SK-N-MC (cell line): ENCODE results near the gene SNHG17.
"Not testable (repeated sequence)": the region's sequence is repeated elsewhere in the genome, so short reads cannot be mapped to it uniquely, and the experiment has no call there.

Source experiments
- DNase-seq: peaks from one replicate; pipeline ENCODE4 v3.0.0-alpha.2; 2011; ENCODE audit warnings: low read depth, low spot score
- H3K27ac ChIP-seq: fragments of 200-600 bp; sonication (generic); 2 replicates; pipeline ENCODE4 v1.5.1; 2016; ENCODE audit warnings: mixed run types
- H3K36me3 ChIP-seq: fragments of 200-600 bp; sonication (generic); 2 replicates; pipeline ENCODE4 v1.6.1; 2017; ENCODE audit warnings: antibody characterized with exemption, low read length, mixed read lengths; ENCODE audit not compliant: insufficient read depth
- H3K4me3 ChIP-seq: fragments of 200-600 bp; sonication (generic); 2 replicates; pipeline ENCODE4 v1.5.1; 2016
- H3K9ac ChIP-seq: fragments of 200-600 bp; sonication (generic); 2 replicates; pipeline ENCODE4 v1.8.0; 2017; ENCODE audit warnings: mixed run types, mixed read lengths; ENCODE audit not compliant: insufficient read length
- H3K9me3 ChIP-seq: fragments of 200-600 bp; sonication (generic); 2 replicates; pipeline ENCODE4 v1.6.1; 2017; ENCODE audit warnings: low read depth, mild to moderate bottlenecking, antibody characterized with exemption, low read length, moderate library complexity, mixed read lengths
- EZH2 ChIP-seq: fragments of 200-600 bp; sonication (generic); IDR thresholded peaks from one replicate; pipeline ENCODE4 v1.6.1; 2017; ENCODE audit warnings: antibody characterized with exemption
- FOXP2 ChIP-seq: optimal IDR thresholded peaks from 2 replicates; pipeline ENCODE3; 2011; ENCODE audit warnings: mild to moderate bottlenecking, moderate library complexity; ENCODE audit not compliant: insufficient read depth; ENCODE audit errors: extremely low read length, control extremely low read depth
- POLR2AphosphoS5 ChIP-seq: IDR thresholded peaks from 2 replicates; pipeline ENCODE4 v1.6.1; 2012; ENCODE audit warnings: mild to moderate bottlenecking, low read depth, low read length, borderline replicate concordance

SNHG17 gene

GRCh38 chr20:38418509-38419204, 16.5 kb downstream of the SNHG17 start:
- DNase-seq = no peak
- peaks cover 79% of the 10 kb centered on the region for H3K36me3 ChIP-seq

GRCh38 chr20:38414769-38415450, 20.2 kb downstream of the SNHG17 start:
- Histone ChIP-seq H3K4me3 (no peak overlapping the region), H3K9me3 (no peaks in the 10 kb centered on the region), H3K9ac (no peak overlapping the region), H3K36me3 (peaks cover 60% of the 10 kb centered on the region), H3K27ac (peak overlapping the region; percentile 60; the same call in 1 of the 2 replicates)
- no peak for DNase-seq
- TF ChIP-seq POLR2AphosphoS5 = no peak; the same call in 1 of the 2 replicates
- TF ChIP-seq EZH2 = no peak
- TF ChIP-seq FOXP2 = no peak

More at GRCh38 chr20:38418509-38419204, 16.5 kb downstream of the SNHG17 start:
- H3K9ac ChIP-seq = no peak overlapping the region
- TF ChIP-seq FOXP2 = no peak
- peak; percentile 63; the same call in 1 of the 2 replicates for TF ChIP-seq POLR2AphosphoS5
- TF ChIP-seq EZH2 = no peak
- H3K9me3 ChIP-seq = no peaks in the 10 kb centered on the region
- H3K27ac ChIP-seq = peak overlapping the region; percentile 13; the same call in 1 of the 2 replicates
- H3K4me3 ChIP-seq = no peak overlapping the region

GRCh38 chr20:38412877-38413577, 22.1 kb downstream of the SNHG17 start:
- peaks cover 41% of the 10 kb centered on the region for H3K36me3 ChIP-seq
- no peak for DNase-seq
- TF ChIP-seq EZH2 = no peak
- no peak for TF ChIP-seq POLR2AphosphoS5
- no peak for TF ChIP-seq FOXP2

GRCh38 chr20:38407822-38408221, 27.3 kb downstream of the SNHG17 start:
- not testable (repeated sequence) for H3K9me3 ChIP-seq, H3K27ac ChIP-seq, H3K9ac ChIP-seq, H3K4me3 ChIP-seq, DNase-seq
- peaks cover 11% of the 10 kb centered on the region; the same call in 1 of the 2 replicates for H3K36me3 ChIP-seq

More at GRCh38 chr20:38412877-38413577, 22.1 kb downstream of the SNHG17 start:
- Histone ChIP-seq H3K27ac (no peak overlapping the region), H3K9ac (no peak overlapping the region), H3K4me3 (no peak overlapping the region), H3K9me3 (no peaks in the 10 kb centered on the region)

- DNase-seq = no peak
- no peak overlapping the region for H3K27ac ChIP-seq
- H3K4me3 ChIP-seq = no peak overlapping the region
- TF ChIP-seq EZH2 (no peak), FOXP2 (no peak), POLR2AphosphoS5 (no peak)
- H3K9ac ChIP-seq = no peak overlapping the region
- H3K9me3 ChIP-seq = no peaks in the 10 kb centered on the region
- H3K36me3 ChIP-seq = peaks cover 6% of the 10 kb centered on the region; the same call in 1 of the 2 replicates
Observed at GRCh38 chr20:38407321-38407720, 27.8 kb downstream of the SNHG17 start.

GRCh38 chr20:38406476-38406875, 28.7 kb downstream of the SNHG17 start:
- DNase-seq = no peak
- Histone ChIP-seq H3K27ac (no peak overlapping the region), H3K36me3 (no peaks in the 10 kb centered on the region), H3K4me3 (no peak overlapping the region), H3K9ac (no peak overlapping the region), H3K9me3 (no peaks in the 10 kb centered on the region)
- TF ChIP-seq FOXP2 = no peak
- TF ChIP-seq POLR2AphosphoS5 = no peak
- no peak for TF ChIP-seq EZH2

- H3K4me3 ChIP-seq = no peak overlapping the region
- no peak for DNase-seq
- no peak overlapping the region for H3K27ac ChIP-seq
- TF ChIP-seq POLR2AphosphoS5 (no peak), EZH2 (no peak), FOXP2 (no peak)
- H3K36me3 ChIP-seq = no peaks in the 10 kb centered on the region
- no peak overlapping the region for H3K9ac ChIP-seq
- H3K9me3 ChIP-seq = no peaks in the 10 kb centered on the region
Observed at GRCh38 chr20:38405132-38405531, 30.0 kb downstream of the SNHG17 start.

- Histone ChIP-seq H3K9ac (no peak overlapping the region), H3K9me3 (no peaks in the 10 kb centered on the region), H3K36me3 (no peaks in the 10 kb centered on the region), H3K27ac (no peak overlapping the region), H3K4me3 (no peak overlapping the region)
- DNase-seq = no peak
- TF ChIP-seq POLR2AphosphoS5 (no peak), FOXP2 (no peak), EZH2 (no peak)
Observed at GRCh38 chr20:38404016-38404415, 31.1 kb downstream of the SNHG17 start.
